Stimulated activated naive CD8-positive, alpha-beta T cell treated with anti-CD3 and anti-CD28 coated beads, Interleukin-15, amount 100 ng/mL, for 72 hours (primary cell): ENCODE measurements around the gene NUP205.
"Not testable (repeated sequence)": the region's sequence is repeated elsewhere in the genome, so short reads cannot be mapped to it uniquely, and the experiment has no call there.

Source experiments
- ATAC-seq: fragments of 150-1000 bp; cut with Tn5 transposase; 2 replicates; pipeline ENCODE4 v1.10.0; 2021; ENCODE audit warnings: mild to moderate bottlenecking, moderate library complexity
- DNase-seq, 2 donors: peaks; one replicate each; pipeline ENCODE4 v3.0.0; 2021 to 2022
- H3K27ac Mint-ChIP-seq, 2 donors: one replicate each; pipeline ENCODE4 v1.8.0; 2022; ENCODE audit warnings: mild to moderate bottlenecking in 2 of 2, mixed read lengths in 2 of 2, moderate library complexity in 2 of 2
- H3K27me3 Mint-ChIP-seq: one replicate; pipeline ENCODE4 v1.8.0; 2022; ENCODE audit warnings: mixed read lengths
- H3K4me1 Mint-ChIP-seq: one replicate; pipeline ENCODE4 v1.8.0; 2022; ENCODE audit warnings: mild to moderate bottlenecking, mixed read lengths
- H3K4me3 Mint-ChIP-seq, 2 donors: one replicate each; pipeline ENCODE4 v1.8.0; 2022; ENCODE audit warnings: mild to moderate bottlenecking in 2 of 2, mixed read lengths in 2 of 2, moderate library complexity in 1 of 2
- H3K9me3 Mint-ChIP-seq, 2 donors: one replicate each; pipeline ENCODE4 v1.8.0; 2022; ENCODE audit warnings: mixed read lengths in 2 of 2

Gene NUP205

DNA sequence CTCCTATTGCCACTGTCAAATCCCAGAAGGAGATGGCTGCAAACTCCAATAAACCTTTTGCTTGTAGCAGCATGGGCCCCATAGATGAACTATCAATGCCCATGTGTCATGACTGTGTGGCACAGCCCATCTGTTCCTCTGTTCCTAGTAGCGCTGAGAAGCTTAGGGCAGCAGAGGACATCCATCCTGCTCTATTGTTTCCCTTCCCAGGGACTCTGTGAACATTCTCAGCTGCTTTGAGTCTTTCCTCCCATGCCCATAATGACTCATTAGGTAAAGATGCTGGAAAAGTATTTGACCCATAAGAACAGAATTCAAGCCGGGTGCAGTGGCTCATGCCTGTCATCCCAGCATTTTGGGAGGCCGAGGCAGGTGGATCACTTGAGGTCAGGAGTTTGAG lies 132.8 kb downstream of the NUP205 start:
- Mint-ChIP-seq H3K27me3 (no peaks in the 10 kb centered on the region), H3K4me1 (no peaks in the 10 kb centered on the region), H3K27ac (no peak overlapping the region), H3K4me3 (no peak overlapping the region), H3K9me3 (no peaks in the 10 kb centered on the region)
- no peak for DNase-seq
- ATAC-seq: no peak

DNA sequence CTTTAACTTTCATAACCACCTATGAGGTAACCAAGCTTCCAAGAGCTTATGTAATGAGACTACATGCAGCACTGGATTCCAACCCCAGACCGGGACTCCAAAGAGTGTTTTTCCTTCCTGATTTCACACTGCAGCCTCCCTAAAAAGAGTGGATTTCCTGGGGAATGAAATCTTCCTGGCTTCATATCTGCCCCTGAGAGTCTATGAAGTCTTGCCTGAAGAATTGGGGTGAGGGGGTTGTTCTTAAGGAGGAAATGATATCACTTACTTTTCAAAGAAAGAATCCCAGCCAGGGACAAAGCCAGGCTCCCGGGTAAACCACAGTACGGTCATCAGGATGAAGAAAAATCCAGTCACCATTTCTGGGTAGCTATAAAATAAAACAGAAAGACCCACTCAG lies 134.3 kb downstream of the NUP205 start:
- H3K9me3 Mint-ChIP-seq: no peaks in the 10 kb centered on the region
- H3K4me1 Mint-ChIP-seq: no peaks in the 10 kb centered on the region
- H3K27me3 Mint-ChIP-seq: no peaks in the 10 kb centered on the region
- DNase-seq: no peak
- H3K4me3 Mint-ChIP-seq: no peak overlapping the region
- H3K27ac Mint-ChIP-seq: no peak overlapping the region
- no peak for ATAC-seq

- H3K27me3 Mint-ChIP-seq, H3K27ac Mint-ChIP-seq, ATAC-seq, H3K4me1 Mint-ChIP-seq, DNase-seq, H3K9me3 Mint-ChIP-seq, H3K4me3 Mint-ChIP-seq: not testable (repeated sequence)
These were observed 134.9 kb downstream of the NUP205 start for GRCh38 chr7:135692606-135693005.

DNA sequence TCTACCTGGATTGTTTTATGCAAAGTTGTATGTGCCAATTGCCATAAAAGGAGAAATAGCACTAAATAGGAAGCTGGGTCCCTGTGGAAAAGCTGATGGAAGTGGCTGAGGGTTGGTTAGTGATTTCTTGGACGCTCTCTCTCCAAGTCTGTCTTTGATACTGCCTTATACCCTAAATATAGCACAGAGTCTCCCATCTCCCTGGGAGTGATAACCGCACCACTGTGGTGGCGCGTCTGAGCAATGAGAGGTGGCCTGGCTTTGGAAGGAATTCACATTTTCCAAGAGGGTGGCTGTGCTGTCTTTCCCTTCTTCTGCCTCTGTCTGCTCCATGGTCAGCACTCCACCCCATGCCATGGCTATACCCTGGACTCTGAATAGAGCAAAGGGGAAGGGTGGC lies 135.8 kb downstream of the NUP205 start:
- ATAC-seq: no peak
- H3K27me3 Mint-ChIP-seq: no peaks in the 10 kb centered on the region
- no peaks in the 10 kb centered on the region for H3K9me3 Mint-ChIP-seq
- no peak overlapping the region for H3K27ac Mint-ChIP-seq
- H3K4me1 Mint-ChIP-seq: no peaks in the 10 kb centered on the region
- no peak for DNase-seq
- H3K4me3 Mint-ChIP-seq: no peak overlapping the region

- Mint-ChIP-seq H3K27me3 (no peaks in the 10 kb centered on the region), H3K4me3 (no peak overlapping the region), H3K27ac (no peak overlapping the region), H3K9me3 (no peaks in the 10 kb centered on the region), H3K4me1 (no peaks in the 10 kb centered on the region)
- no peak for DNase-seq
- ATAC-seq: no peak
These were observed 139.7 kb downstream of the NUP205 start for GRCh38 chr7:135697276-135698049.
